SU-DHL-6 (cell line): Measurements from ENCODE around the gene SAMD11.

ENCODE experiments used
- H2AFZ ChIP-seq: fragments of 200-600 bp; sonication (generic); 2 replicates; pipeline ENCODE4 v1.6.1; 2014; ENCODE audit warnings: low read depth, mild to moderate bottlenecking, moderate library complexity, mixed read lengths, antibody characterized with exemption, low read length; ENCODE audit not compliant: severe bottlenecking
- H3F3A ChIP-seq: fragments of 200-600 bp; shearing (Covaris generic); 2 replicates; pipeline ENCODE4 v1.6.0; 2016; ENCODE audit warnings: antibody characterized with exemption, mild to moderate bottlenecking; ENCODE audit not compliant: insufficient read depth
- H3K27ac ChIP-seq: fragments of 200-600 bp; sonication (generic); 2 replicates; pipeline ENCODE4 v1.5.1; 2016; ENCODE audit warnings: low read depth, mild to moderate bottlenecking, low read length, moderate library complexity, mixed read lengths
- H3K27me3 ChIP-seq: fragments of 200-600 bp; sonication (generic), shearing (Covaris generic); 2 replicates; pipeline ENCODE4 v1.6.0; 2014; ENCODE audit warnings: mild to moderate bottlenecking, low read length
- H3K36me3 ChIP-seq: fragments of 200-600 bp; sonication (generic); 2 replicates; pipeline ENCODE4 v1.6.1; 2014; ENCODE audit warnings: mild to moderate bottlenecking, low read length, mixed read lengths
- H3K4me2 ChIP-seq: fragments of 300-600, 200-600 bp; shearing (Covaris generic), sonication (generic); 2 replicates; pipeline ENCODE4 v1.6.0; 2014; ENCODE audit warnings: low read length, low read depth, mild to moderate bottlenecking; ENCODE audit not compliant: poor library complexity, severe bottlenecking
- H3K4me3 ChIP-seq: fragments of 200-600 bp; sonication (generic); 2 replicates; pipeline ENCODE4 v1.5.1; 2014; ENCODE audit warnings: antibody characterized with exemption, low read length, mild to moderate bottlenecking, mixed read lengths; ENCODE audit not compliant: insufficient read depth, poor library complexity, severe bottlenecking
- H3K79me2 ChIP-seq: fragments of 200-600 bp; sonication (generic); 2 replicates; pipeline ENCODE4 v1.6.1; 2014; ENCODE audit warnings: mild to moderate bottlenecking, low read length, moderate library complexity; ENCODE audit not compliant: insufficient read depth
- H3K9ac ChIP-seq: fragments of 200-600 bp; sonication (generic); 2 replicates; pipeline ENCODE4 v1.7.0; 2014; ENCODE audit warnings: mild to moderate bottlenecking, low read length
- H3K9me2 ChIP-seq: fragments of 200-600 bp; sonication (generic); replicated peaks from 2 replicates; pipeline ENCODE4 v1.6.1; 2014; ENCODE audit warnings: low read length; ENCODE audit not compliant: insufficient read depth
- H3K9me3 ChIP-seq: fragments of 200-600 bp; sonication (generic); 2 replicates; pipeline ENCODE4 v1.6.1; 2014; ENCODE audit warnings: low read length, mixed read lengths; ENCODE audit not compliant: insufficient read depth
- H4K20me1 ChIP-seq: fragments of 200-600 bp; sonication (generic); 2 replicates; pipeline ENCODE4 v1.6.1; 2014; ENCODE audit warnings: low read depth, mild to moderate bottlenecking, antibody characterized with exemption, low read length, moderate library complexity, mixed read lengths
- EZH2phosphoT487 ChIP-seq: fragments of 200-600 bp; sonication (generic), shearing (Covaris generic); conservative IDR thresholded peaks from 2 replicates; pipeline ENCODE4 v1.6.1; 2018; ENCODE audit warnings: mild to moderate bottlenecking, antibody characterized with exemption, low read length, moderate library complexity, mixed read lengths
- TF ChIP-seq, protein P1 (sequence below): fragments of 200-600 bp; sonication (generic); IDR thresholded peaks from one replicate; pipeline ENCODE4 v1.5.1; 2017; ENCODE audit warnings: antibody characterized with exemption, mild to moderate bottlenecking, low read length, moderate library complexity; ENCODE audit not compliant: insufficient read depth, poor library complexity, severe bottlenecking

The SAMD11 gene

GRCh38 chr1:980602-981395 is 57.1 kb downstream of the SAMD11 start:
- no peak for TF ChIP-seq EZH2phosphoT487
- TF ChIP-seq, protein P1, sequence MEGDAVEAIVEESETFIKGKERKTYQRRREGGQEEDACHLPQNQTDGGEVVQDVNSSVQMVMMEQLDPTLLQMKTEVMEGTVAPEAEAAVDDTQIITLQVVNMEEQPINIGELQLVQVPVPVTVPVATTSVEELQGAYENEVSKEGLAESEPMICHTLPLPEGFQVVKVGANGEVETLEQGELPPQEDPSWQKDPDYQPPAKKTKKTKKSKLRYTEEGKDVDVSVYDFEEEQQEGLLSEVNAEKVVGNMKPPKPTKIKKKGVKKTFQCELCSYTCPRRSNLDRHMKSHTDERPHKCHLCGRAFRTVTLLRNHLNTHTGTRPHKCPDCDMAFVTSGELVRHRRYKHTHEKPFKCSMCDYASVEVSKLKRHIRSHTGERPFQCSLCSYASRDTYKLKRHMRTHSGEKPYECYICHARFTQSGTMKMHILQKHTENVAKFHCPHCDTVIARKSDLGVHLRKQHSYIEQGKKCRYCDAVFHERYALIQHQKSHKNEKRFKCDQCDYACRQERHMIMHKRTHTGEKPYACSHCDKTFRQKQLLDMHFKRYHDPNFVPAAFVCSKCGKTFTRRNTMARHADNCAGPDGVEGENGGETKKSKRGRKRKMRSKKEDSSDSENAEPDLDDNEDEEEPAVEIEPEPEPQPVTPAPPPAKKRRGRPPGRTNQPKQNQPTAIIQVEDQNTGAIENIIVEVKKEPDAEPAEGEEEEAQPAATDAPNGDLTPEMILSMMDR, result no peak
- Histone ChIP-seq H3K9ac (no peak overlapping the region), H4K20me1 (no peaks in the 10 kb centered on the region)

DNA sequence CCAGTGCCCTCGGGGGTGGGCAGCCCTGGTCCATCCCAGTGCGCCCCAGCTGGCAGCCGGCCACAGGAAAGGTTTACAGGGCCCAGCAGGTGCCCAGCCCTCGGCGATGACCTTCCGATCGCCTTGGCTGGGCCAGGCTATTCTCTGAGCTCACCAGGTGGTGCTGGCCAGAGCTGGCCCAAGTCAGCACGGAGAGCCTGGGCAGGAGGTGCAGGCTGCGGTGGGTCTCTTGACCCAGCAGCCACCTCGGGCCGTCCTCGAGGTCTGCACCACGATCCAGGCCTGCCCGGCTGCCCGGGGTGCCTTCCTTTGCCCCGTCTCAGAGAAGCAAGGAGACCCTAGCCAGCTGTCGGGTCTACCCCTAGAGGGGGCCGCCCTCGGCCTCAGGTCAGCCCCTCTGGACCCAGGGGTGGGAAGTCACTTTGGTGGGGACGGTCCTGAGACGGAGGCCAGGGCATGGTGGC is 57.8 kb downstream of the SAMD11 start:
- Histone ChIP-seq H3K9ac (no peak overlapping the region), H3K79me2 (no peaks in the 10 kb centered on the region), H3K9me2 (no peaks in the 10 kb centered on the region), H3K4me2 (no peak overlapping the region), H3K27ac (no peak overlapping the region), H3K4me3 (no peak overlapping the region), H3K36me3 (no peaks in the 10 kb centered on the region), H2AFZ (no peak overlapping the region), H4K20me1 (no peaks in the 10 kb centered on the region), H3F3A (no peaks in the 10 kb centered on the region), H3K9me3 (no peaks in the 10 kb centered on the region), H3K27me3 (no peaks in the 10 kb centered on the region)
- TF ChIP-seq EZH2phosphoT487, result no peak
- TF ChIP-seq, protein P1, result no peak

More at GRCh38 chr1:980602-981395, 57.1 kb downstream of the SAMD11 start:
- Histone ChIP-seq H3K4me3 (no peak overlapping the region), H3F3A (no peaks in the 10 kb centered on the region), H3K9me2 (no peaks in the 10 kb centered on the region), H3K4me2 (no peak overlapping the region), H3K27ac (no peak overlapping the region), H3K9me3 (no peaks in the 10 kb centered on the region), H2AFZ (no peak overlapping the region), H3K36me3 (no peaks in the 10 kb centered on the region), H3K27me3 (no peaks in the 10 kb centered on the region), H3K79me2 (no peaks in the 10 kb centered on the region)

DNA sequence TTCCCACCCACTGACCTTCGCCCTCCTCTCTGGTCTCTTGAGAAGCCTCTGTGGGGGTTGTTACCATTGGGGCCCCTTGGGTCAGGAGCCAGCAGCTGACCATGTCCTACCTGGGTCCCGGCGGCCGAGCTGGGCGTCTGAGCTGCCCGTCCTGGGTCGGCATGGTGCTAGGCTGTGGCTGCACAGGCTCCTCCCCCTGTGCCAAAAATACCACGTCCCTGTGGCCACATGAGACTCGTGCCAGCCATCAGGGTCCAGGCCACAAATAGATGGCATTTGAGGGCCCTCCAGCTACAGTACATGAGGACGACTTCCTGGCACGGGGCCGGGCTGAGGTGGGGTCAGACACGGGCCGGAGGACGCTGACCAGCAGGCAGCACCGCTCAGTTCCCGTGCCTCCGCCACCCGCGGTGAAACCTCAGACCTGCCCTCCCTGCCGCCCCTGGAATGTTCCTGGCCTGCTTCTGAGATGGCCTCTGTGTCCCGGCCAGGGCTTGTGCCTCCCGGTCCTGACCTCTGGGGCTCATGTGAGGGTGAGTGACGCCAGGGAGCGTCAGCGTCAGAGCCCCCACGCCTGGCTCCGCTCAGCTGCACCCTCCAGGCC is 58.3 kb downstream of the SAMD11 start, which contains the start of gene PERM1:
PERM1 (minus strand) TSS at position 139 of the 604 bp plus-strand sequence. CDS start 1,064 bp downstream, outside the sequence.
- TF ChIP-seq, protein P1, result no peak
- TF ChIP-seq EZH2phosphoT487, result no peak

More for the DNA sequence above, 58.3 kb downstream of the SAMD11 start, which contains the start of gene PERM1:
- H3K9me2 ChIP-seq, result no peaks in the 10 kb centered on the region
- H3K4me2 ChIP-seq, result no peak within 1 kb of the TSS
- no peaks in the 10 kb centered on the region for H3K79me2 ChIP-seq
- H3K4me3 ChIP-seq, result no peak within 1 kb of the TSS
- H3F3A ChIP-seq, result no peaks in the 10 kb centered on the region
- no peaks in the 10 kb centered on the region for H4K20me1 ChIP-seq
- H3K27me3 ChIP-seq, result no peaks in the 10 kb centered on the region
- no peak within 1 kb of the TSS for H2AFZ ChIP-seq
- H3K9me3 ChIP-seq, result no peaks in the 10 kb centered on the region
- H3K36me3 ChIP-seq, result no peaks in the 10 kb centered on the region
- no peak within 1 kb of the TSS for H3K27ac ChIP-seq
- H3K9ac ChIP-seq, result no peak within 1 kb of the TSS
